ENCODE data around the gene FERMT1.

GRCh38 chr20:6127825-6128224 lies 5.0 kb upstream of the FERMT1 start:
- TF ChIP-seq PATZ1 (CRISPR knock-in tag; IDR thresholded peaks at IDR 0.05; ENCODE audit: borderline replicate concordance) (no peak), ZC3H10 (CRISPR knock-in tag; IDR thresholded peaks at IDR 0.05) (no peak), ZNF8 (CRISPR knock-in tag; IDR thresholded peaks at IDR 0.05) (no peak), CREB5 (CRISPR knock-in tag; IDR thresholded peaks at IDR 0.05; ENCODE audit: low read depth) (no peak), CSDC2 (CRISPR knock-in tag; IDR thresholded peaks at IDR 0.05) (no peak), PPARA (CRISPR knock-in tag; IDR thresholded peaks at IDR 0.05; ENCODE audit: borderline replicate concordance) (no peak)

All from SK-N-SH treated with all-trans-retinoic acid at 6 μM for 48 hours (cell line).